ENCODE data around the gene MAP3K1.
"Not testable (repeated sequence)": the region's sequence is repeated elsewhere in the genome, so short reads cannot be mapped to it uniquely, and the experiment has no call there.

Gene MAP3K1

DNA sequence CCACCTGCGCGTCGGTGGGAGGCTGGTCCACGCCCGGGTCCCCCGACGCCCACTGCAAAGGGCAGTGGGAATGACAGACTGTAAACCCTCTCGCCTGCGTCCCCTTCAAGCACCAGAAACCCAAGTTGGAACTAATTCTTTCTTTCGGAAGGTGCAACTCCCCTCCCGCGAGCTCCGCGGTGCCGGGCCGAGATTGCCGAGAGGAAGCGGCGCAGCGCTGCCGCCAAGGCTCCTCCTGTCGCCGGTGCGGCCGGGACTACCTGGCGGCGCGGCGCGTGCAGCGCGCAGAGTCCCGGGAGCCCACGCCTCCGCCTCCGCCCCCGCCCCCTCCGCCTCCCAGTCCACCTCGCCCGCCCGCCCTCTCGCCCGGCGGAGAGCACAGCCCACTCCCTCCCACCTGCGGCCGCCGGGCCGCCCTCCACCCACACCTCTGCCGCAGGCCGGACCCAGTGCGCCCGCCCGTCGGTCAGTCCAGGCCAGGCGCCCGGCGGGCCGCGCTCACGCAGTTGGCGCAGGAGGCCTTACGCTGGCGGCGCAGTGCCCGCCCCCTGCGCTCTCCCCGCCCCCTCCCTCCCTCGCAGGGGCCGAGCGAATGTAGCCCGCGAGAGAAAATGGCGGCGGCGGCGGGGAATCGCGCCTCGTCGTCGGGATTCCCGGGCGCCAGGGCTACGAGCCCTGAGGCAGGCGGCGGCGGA lies at the start of gene MAP3K1:
TSS of gene MAP3K1 (plus strand) at position 587 of the 695 bp plus-strand sequence. CDS start at position 612, 25 bp downstream.
- DNase-seq: peak in 13 of 14 donors; percentile 57 to 89 (median 78)

DNA sequence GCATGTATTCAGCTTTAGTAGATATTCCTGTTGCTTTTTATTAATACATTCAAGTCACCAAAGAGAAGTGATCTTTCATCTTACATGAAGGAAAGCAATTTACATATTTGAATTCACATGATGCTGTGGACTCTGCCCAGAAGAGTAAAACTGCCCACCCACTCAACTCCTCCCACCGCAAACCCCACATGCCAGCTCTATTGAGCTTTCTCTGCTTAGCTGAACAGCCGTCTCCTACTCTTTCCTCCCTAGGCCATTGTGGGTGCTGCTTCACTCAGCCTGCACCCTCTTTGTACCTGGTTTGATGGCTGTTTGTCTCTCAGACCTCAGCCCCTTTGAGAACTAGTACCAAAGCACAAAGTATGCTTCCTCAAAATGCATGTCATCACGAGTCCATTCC lies 48.4 kb upstream of the MAP3K1 start:
- DNase-seq: no peak

DNA sequence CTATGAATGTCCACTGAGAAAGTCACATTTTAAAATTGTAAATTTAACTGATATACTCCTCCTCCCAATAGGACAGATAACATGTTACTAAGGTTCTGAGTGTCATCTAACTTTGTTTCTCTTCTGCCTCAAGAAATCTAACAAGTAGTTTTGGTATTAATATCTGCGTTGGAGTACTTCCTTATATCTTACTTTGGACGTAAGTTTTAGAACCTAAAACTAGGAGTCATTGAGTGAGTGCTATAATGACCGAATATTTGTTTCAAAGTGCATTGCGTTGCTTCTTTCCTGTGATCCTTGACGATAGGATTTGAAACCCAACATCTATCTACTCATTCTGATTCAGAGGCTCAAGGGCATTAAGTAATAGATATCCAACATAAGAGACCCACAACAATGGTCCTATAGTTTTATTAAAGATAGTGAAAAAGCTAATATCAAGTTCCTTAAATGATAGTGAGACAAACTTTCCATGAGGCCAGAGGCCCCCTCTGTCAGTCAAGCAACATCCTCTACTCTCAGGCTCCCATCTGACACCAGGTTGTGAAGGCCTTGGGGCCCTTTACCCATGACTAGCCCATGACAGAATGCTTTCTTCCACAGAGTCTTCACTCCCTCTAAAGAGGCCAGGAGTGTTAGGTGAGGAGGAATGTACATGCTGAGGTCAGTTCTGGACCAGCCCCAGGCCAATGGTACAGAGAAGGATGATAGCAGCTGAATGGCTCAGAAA lies 45.3 kb upstream of the MAP3K1 start:
- no peak for DNase-seq

DNA sequence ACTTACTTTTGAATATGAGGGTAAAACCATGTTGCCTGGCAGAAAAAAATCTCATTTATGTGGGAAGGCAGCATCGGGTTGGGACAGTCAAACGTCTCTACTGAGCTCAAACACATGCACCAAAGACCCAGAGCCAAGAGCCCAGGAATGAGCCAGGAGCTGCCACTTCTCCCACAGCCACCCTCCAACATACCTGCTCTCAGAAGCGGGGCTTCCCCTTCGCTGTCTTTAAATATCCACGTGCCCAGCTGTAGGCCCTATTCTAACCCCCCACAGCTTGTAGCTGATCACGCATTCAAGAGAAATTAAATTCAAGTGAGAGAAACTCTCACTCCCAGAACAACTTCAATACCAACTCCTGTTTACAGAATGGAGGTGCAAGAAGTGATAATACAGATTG lies 42.6 kb upstream of the MAP3K1 start:
- DNase-seq: no peak

DNA sequence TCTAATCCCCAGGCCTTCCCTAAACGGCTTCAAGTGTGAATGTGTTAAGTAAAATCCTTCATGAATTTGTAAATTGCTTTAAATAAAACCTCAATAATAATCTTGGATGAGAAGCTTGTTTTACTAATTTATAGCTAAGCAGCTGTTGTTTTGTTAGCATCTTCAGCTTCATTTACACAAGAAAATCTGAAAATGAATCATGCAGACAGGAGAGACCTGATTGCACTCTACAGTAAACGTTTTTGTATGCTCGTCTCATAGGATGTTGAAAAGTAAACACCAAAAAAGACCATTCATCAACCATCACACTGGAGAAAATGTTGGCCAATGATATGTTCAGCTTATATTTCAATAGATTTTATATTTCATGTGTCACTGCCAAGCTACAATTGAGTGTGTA lies 40.4 kb upstream of the MAP3K1 start:
- DNase-seq: no peak

DNA sequence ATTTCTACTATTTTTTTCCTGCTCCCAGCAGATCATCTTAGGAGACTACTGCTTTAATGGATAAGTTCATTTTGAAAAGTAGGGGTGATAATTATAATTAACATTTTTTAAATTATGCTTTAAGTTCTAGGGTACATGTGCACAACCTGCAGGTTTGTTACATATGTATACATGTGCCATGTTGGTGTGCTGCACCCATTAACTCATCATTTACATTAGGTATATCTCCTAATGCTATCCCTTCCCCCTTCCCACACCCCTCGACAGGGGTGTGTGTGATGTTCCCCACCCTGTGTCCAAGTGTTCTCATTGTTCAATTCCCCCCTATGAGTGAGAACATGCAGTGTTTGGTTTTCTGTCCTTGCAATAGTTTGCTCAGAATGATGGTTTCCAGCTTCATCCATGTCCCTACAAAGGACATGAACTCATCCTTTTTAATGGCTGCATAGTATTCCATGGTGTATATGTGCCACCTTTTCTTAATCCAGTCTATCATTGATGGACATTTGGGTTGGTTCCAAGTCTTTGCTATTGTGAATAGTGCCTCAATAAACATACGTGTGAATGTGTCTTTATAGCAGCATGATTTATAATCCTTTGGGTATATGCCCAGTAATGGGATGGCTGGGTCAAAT lies 39.0 kb upstream of the MAP3K1 start:
- not testable (repeated sequence) for DNase-seq

DNA sequence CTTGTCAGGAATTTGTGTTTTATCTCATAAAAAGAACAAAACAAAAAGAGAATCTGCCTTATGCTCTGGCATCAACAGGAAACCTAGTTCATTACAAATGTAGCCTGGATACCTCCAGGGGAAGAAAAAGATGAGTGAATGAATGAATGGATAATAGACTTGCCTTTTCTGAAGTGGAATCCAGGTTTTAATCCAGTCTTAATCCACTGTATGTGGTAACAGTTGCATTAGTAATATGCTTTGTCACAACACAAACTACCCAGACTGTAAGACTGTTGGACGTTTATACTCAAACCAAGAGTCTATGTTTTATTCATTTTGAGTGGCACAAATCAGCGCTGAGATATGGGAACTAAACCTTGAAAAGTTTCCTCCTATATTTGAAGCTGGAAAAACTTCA lies 32.1 kb upstream of the MAP3K1 start:
- no peak for DNase-seq

DNA sequence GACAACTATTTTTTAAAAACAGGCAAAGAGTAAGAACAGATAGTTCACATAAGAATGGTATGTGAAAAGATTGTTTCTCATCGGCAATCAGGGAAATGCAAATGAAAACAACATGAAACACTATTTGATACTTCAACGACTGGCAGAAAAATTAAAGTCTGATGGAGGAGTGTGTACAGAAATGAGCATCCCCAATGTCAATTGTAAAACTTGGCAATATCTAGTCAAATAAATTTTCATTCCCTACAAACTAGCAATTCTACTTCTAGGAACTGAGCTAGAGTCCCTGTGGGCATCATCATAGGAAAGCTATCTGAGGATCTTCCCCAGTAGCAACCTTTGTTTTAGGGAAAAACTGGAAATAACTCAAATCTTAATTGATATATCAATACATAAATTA lies 29.0 kb upstream of the MAP3K1 start:
- DNase-seq: no peak

DNA sequence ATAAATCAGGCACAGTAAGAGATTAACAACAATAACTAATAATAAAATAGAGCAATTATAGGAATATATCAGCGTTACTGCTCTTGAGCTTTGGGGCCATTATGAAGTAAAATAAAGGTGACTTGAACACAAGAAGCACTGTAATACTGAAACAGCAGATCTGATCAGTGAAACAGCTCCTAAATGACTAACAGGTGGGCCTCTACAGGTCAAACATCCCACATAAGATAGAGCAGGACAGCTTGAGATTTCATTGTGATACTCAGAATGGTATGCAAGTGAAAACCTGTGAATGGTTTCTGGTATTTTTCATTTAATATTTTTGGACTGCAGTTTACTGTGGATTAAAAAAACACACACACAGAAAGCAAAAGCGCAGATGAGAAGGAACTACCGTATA lies 24.0 kb upstream of the MAP3K1 start:
- no peak for DNase-seq

DNA sequence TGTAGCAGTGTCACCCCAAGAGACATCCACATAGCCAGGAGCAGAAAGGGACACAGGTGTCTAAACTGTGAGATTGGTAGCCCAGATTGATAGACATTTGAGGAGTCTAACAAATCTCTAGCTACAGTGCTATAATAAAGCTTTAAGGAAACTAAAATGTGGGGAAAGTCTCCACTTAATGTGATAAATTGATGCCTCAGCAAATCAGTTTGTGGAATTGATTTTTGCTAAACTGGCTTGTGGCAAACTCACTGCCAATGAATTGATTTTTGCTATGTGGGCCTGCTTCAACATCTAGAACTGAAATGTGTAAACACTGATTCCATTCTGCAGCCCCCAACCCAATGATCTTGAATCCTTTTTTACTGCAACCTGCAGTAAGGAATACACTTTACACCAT lies 16.8 kb upstream of the MAP3K1 start:
- no peak for DNase-seq

DNA sequence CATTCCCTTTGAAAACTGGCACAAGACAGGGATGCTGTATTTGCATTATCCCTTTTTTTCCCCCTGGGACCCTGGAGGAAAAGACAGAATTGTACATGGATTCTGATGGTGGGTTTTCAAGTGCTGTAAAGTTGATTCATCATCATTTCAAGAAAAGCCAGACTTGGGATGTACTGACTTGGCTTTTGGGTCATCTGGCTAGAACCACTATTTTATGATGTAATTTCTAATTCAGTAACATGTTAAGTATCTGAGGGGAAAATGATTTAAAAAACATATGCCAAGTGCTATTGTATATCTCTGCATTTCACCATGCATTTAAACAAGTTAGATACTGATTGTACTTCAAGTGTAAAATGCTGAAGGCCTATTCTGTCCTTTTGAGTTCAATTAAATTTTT lies 15.2 kb upstream of the MAP3K1 start:
- DNase-seq: no peak

DNA sequence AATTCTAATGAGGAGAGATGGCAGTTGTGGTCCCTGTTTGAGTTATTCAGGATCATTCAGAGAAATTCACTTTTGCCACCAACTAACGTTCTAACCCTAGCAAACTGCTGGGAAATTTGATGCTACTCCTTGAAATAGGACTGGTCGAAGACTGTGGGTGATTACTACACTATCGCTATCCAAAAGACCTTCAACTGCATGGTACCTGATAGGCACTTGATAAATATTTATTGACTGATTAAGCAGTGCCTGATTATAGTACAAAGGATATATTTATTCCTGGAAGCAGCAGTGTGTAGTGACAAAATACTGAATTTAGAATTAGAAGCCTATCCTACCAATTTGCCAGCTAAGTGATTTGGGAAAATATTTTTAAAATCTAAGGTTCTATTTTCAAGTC lies 14.1 kb upstream of the MAP3K1 start:
- no peak for DNase-seq

DNA sequence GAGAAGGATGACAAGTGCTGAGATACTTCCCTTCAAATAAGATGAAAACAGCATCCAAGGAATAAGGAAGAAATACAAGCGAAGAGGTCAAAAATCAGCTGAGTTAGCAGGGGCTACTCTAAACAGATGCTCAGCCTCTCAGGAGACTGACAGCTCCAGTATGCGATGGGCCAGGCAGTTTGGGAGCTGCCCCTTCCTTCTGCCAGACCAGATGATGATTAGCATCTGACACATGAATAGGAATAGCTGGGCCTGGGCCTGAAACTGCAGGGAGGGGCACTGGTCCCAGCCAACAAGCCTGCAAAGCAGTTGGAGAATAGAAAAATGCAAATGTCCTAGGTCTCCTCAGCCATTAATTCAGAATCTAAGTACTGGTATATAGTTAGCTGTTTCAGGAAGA lies 13.1 kb upstream of the MAP3K1 start:
- DNase-seq: peak in 1 of 14 donors; percentile 34

DNA sequence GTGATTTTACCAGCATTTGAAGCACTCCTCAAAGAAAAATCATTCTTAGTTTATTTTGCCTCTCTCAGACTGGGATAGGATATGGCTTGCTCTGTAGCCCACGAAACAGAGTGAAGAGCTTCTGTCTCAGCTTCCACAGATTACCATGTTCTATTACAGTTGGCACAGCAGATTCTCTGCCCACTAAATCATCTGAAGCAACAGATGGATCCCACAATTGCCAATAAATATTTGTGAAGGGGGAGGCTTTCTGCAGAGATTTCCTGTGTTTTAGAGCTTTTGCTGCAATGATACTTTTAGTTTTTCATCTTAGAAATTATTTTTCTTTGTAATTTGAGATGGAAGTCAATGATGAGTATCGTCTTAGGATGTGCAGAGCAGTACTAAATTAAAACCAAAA lies 12.3 kb upstream of the MAP3K1 start:
- no peak for DNase-seq

DNA sequence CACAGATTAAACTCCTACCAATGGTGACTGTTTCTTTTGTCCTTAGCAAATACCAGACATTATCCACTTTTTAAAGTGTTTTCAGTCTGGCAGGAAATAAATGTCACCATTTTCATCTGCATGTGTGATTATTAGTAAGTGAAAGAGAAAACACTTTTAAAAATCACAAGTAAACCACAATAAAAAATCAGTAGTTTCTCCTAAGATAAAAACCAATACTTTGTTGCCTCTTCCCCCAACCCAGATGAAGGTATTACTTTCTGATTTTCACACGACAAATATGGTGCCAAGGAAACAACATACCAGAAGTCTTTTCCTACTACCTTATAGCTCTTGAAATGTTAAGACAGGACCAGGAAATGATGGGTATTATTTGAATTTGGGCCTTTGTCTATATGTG lies 11.5 kb upstream of the MAP3K1 start:
- DNase-seq: no peak

DNA sequence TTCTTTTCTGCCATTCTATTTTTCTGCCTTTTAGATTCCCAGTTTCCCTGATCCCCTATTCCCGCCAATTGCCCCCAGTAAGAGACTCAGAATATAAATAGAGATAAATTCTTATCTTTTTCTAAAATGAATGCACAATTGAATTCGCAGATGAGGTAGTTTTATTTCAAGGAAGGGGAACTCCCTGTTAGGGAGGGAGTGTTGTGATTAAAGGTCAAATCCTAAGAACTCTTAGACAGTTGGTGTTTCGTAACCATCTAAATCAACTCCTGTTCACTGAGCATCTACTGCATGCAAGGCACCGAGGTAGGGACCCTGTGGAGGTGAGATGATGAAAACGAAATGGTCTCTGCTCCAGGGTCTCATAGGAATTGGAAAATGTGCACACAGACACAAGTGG lies 7.7 kb upstream of the MAP3K1 start:
- DNase-seq: no peak

DNA sequence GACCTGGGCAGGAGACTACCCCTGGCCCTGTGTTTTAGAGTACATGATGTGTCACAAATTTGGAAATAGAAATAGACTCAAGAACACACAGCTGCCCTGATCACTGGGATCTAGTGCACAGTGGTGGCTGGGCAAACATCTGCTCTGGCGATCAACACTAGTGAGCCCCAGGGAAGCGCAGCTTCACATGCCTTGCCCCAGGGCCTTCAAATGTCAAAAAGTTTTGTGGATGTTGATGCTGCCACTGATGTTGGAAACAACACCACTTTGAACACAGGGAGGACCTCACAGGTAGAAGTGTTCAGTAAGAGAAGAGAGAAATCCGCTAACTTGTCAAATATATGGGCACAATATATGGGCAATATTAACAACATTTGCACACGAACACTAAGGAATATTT lies 7.1 kb upstream of the MAP3K1 start:
- DNase-seq: no peak

DNA sequence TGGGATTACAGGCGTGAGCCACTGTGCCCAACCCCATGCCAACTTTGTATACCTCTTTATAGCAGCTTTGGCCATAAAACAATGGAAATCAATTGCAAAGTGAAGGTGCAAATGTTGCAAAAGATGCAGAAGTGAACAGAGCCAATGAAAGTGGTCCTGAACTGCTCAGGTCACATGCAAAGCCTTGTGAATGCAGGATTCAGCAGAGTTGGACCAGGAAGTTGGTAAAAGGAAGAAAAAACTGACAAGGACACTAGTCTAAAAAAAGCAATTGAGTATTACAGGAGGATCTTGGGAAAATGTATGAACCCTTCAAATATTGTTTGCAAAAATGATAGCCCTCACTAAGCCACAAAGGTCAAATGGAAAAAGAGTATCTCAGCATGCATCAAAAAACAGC lies 4.5 kb upstream of the MAP3K1 start:
- DNase-seq: no peak

DNA sequence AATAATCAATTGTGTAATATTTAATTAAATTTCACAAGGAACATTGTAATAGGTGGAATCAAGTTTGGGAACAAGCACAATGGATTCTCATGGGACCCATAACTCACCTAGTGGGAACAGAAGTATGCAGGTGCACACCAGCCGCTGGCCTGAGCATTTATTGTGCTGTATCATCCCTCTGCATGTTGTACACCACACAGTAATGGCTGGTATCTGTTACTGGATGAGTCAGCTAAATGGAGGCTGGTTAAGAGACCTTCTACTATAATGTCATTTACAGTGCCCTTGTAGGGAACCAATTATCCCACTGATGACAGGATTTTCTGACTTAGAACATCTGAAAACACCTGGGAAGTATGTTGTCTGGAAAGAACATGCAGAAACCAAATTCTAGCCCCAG lies 3.2 kb upstream of the MAP3K1 start:
- DNase-seq: no peak

DNA sequence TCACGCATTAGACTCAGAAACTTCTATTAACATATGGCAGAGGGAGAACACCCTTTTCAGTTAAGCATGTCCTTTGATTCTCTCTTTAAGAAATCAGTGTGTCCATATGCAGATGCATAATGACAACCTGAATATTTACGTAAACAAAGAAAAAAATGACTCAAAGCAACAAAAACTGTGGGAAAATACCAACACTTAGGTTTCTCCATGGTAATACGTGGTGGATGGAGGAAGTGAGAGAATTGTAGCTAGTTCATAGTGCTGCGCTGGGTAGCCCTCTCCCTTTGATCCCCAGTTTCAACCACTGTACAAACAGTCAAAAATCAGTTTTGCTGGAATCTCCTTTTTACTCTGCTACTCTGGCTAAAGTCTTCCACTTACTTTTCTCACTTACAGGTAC lies 2.0 kb upstream of the MAP3K1 start:
- no peak for DNase-seq

DNA sequence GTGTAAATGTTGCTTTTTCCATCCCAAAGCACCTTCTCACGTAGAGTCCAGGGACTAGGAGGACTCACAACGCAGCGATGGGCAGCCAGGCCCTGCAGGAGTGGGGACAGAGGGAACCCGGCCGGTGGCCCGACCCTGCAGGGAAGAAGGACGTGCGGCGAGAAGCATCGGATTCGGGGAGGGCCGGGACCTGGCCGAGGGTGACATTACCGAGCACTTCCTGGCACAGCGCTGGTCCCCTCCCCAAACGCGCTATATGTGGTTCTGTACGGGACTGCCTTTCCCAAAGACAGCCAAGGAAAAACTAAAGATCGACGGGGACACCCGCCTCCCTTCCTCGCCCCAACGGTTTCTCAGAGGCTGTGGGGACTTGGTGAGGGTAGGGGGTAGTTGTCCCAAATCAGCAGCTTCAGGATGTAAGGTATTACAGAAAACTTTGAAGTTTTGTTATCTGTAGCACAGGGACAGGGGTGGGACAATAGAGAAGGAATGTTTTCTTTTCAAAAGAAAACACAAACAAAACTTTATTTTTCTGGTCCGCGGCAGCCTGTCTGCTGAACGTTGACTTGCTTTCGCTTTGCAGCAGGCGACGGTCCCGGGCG lies 887 bp upstream of the MAP3K1 start:
- DNase-seq: peak in 6 of 14 donors; percentile 7 to 39 (median 32)

DNA sequence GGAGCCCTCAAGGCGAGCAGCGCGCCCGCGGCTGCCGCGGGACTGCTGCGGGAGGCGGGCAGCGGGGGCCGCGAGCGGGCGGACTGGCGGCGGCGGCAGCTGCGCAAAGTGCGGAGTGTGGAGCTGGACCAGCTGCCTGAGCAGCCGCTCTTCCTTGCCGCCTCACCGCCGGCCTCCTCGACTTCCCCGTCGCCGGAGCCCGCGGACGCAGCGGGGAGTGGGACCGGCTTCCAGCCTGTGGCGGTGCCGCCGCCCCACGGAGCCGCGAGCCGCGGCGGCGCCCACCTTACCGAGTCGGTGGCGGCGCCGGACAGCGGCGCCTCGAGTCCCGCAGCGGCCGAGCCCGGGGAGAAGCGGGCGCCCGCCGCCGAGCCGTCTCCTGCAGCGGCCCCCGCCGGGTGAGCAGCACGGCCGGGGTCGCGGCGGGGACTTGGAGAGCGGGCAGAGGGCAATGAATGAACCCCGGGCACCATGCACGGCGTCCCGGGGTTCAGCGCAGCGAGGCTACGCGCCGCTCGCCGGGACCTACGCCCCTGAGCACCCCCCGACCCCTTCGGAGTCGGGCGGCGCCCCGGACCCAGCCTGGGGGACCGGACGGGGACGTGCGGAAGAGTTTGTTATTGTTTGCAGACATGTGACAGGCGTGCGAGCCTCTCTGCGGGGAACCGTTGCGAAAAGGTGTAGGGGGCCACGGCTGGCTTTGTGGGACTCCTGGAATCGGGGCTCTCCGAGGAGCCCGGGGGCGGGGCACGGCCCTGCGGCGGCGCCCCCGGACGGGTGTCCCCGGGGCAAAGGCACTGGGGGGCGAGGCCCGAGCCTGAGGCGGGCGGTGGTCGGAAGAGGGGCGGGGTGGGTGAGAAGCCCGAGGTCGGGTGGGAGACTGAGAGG lies 553 bp downstream of the MAP3K1 start:
- peak in 12 of 14 donors; percentile 35 to 89 (median 76) for DNase-seq
